ENCODE data around the gene TPRN.

TPRN gene

GRCh38 chr9:137234758-137235423 lies 34.4 kb upstream of the TPRN start:
- peaks cover 48 to 63% of the 10 kb centered on the region in 2 donors for H3K4me1 ChIP-seq (ENCODE audit: control insufficient read depth in 1 of 2, insufficient read depth in 2 of 2, low read length in 2 of 2)
- H3K9me3 ChIP-seq (ENCODE audit: control insufficient read depth in 1 of 2, low read length in 2 of 2), result no peaks in the 10 kb centered on the region
- no peak overlapping the region for H3K27ac ChIP-seq (ENCODE audit: low read depth, low read length)
- no peak overlapping the region for H3K9ac ChIP-seq (ENCODE audit: low read depth in 1 of 2, low read length in 2 of 2)
- no peaks in the 10 kb centered on the region for H3K36me3 ChIP-seq (ENCODE audit: control insufficient read depth in 1 of 2, insufficient read depth in 2 of 2, low read length in 2 of 2)
- H3K27me3 ChIP-seq (ENCODE audit: control insufficient read depth in 1 of 2, insufficient read depth in 2 of 2, low read length in 2 of 2), result peaks cover 17 to 27% of the 10 kb centered on the region in 2 donors
- no peak overlapping the region for H3K4me3 ChIP-seq (ENCODE audit: low read depth in 1 of 2, low read length in 2 of 2)

DNA sequence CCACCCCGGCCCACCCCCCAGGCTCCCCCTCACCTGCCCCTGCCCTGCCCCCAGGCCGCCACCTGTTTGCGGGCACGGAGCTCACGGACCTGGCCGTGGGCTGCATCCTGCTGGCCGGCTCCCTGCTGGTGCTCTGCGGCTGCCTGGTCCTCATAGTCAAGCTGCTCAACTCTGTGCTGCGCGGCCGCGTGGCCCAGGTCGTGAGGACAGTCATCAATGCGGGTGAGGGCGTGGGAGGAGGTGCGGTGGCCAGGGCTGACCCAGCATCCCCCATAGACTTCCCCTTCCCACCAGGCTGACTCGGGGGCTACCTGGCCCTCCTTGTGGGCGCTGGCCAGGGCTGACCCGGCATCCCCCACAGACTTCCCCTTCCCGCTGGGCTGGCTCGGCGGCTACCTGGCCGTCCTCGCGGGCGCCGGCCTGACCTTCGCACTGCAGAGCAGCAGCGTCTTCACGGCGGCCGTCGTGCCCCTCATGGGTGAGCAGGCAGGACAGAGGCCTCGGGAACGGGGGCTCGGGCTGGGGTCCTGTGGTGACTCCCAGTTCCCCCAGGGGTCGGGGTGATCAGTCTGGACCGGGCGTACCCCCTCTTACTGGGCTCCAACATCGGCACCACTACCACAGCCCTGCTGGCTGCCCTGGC lies 33.6 kb upstream of the TPRN start:
- no peaks in the 10 kb centered on the region for H3K9me3 ChIP-seq (ENCODE audit: control insufficient read depth in 1 of 2, low read length in 2 of 2)
- H3K4me1 ChIP-seq (ENCODE audit: control insufficient read depth in 1 of 2, insufficient read depth in 2 of 2, low read length in 2 of 2), result peaks cover 54 to 70% of the 10 kb centered on the region in 2 donors
- H3K9ac ChIP-seq (ENCODE audit: low read depth in 1 of 2, low read length in 2 of 2), result no peak overlapping the region
- H3K4me3 ChIP-seq (ENCODE audit: low read depth in 1 of 2, low read length in 2 of 2), result no peak overlapping the region
- H3K36me3 ChIP-seq (ENCODE audit: control insufficient read depth in 1 of 2, insufficient read depth in 2 of 2, low read length in 2 of 2), result no peaks in the 10 kb centered on the region
- H3K27ac ChIP-seq (ENCODE audit: low read depth, low read length), result no peak overlapping the region
- H3K27me3 ChIP-seq (ENCODE audit: control insufficient read depth in 1 of 2, insufficient read depth in 2 of 2, low read length in 2 of 2), result peaks cover 17 to 32% of the 10 kb centered on the region in 2 donors

DNA sequence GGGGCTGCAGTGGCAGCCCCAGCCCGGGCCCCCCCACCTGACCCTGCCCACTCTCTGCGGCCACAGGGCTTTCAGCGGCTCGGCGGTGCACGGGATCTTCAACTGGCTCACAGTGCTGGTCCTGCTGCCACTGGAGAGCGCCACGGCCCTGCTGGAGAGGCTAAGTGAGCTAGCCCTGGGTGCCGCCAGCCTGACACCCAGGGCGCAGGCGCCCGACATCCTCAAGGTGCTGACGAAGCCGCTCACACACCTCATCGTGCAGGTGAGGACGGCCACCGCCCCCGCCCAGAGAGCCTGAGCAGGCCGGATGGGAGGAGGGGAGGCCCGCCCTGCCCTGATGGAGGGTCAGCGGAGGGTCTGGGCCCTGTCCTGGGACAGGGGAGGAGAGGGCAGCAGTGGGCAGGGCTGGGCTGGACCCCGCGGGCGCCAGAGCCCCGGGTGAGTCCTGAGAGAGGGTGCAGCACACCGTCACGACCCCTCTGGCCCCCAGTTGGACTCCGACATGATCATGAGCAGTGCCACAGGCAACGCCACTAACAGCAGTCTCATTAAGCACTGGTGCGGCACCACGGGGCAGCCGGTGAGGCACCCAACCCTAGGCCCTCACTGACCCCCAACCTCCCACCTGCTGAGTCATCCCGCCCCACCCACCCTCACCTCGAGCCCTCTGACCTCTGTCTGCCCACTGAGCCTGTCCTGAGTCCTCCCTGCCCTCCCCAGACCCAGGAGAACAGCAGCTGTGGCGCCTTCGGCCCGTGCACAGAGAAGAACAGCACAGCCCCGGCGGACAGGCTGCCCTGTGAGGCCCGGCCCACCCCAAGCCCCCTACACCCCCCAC lies 32.8 kb upstream of the TPRN start:
- no peak overlapping the region for H3K4me3 ChIP-seq (ENCODE audit: low read depth in 1 of 2, low read length in 2 of 2)
- H3K9ac ChIP-seq (ENCODE audit: low read depth in 1 of 2, low read length in 2 of 2), result no peak overlapping the region
- H3K36me3 ChIP-seq (ENCODE audit: control insufficient read depth in 1 of 2, insufficient read depth in 2 of 2, low read length in 2 of 2), result no peaks in the 10 kb centered on the region
- H3K27me3 ChIP-seq (ENCODE audit: control insufficient read depth in 1 of 2, insufficient read depth in 2 of 2, low read length in 2 of 2), result peaks cover 21 to 38% of the 10 kb centered on the region in 2 donors
- no peaks in the 10 kb centered on the region for H3K9me3 ChIP-seq (ENCODE audit: control insufficient read depth in 1 of 2, low read length in 2 of 2)
- H3K4me1 ChIP-seq (ENCODE audit: control insufficient read depth in 1 of 2, insufficient read depth in 2 of 2, low read length in 2 of 2), result peaks cover 46 to 63% of the 10 kb centered on the region in 2 donors
- H3K27ac ChIP-seq (ENCODE audit: low read depth, low read length), result no peak overlapping the region

DNA sequence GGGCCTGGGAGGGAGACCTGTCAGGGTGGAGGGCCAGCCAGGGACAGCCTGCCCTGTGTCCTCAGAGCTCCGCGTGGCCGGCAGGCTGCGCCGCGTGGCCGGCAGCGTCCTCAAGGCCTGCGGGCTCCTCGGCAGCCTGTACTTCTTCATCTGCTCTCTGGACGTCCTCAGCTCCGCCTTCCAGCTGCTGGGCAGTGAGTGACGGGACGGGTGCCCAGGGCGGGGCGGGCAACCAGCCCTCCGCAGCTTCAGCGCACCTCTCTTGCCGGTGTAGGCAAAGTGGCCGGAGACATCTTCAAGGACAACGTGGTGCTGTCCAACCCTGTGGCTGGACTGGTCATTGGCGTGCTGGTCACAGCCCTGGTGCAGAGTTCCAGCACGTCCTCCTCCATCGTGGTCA lies 32.0 kb upstream of the TPRN start:
- Histone ChIP-seq H3K9me3 (ENCODE audit: control insufficient read depth in 1 of 2, low read length in 2 of 2) (no peaks in the 10 kb centered on the region), H3K4me3 (ENCODE audit: low read depth in 1 of 2, low read length in 2 of 2) (no peak overlapping the region), H3K9ac (ENCODE audit: low read depth in 1 of 2, low read length in 2 of 2) (no peak overlapping the region), H3K4me1 (ENCODE audit: control insufficient read depth in 1 of 2, insufficient read depth in 2 of 2, low read length in 2 of 2) (peaks cover 39 to 57% of the 10 kb centered on the region in 2 donors), H3K27ac (ENCODE audit: low read depth, low read length) (no peak overlapping the region), H3K36me3 (ENCODE audit: control insufficient read depth in 1 of 2, insufficient read depth in 2 of 2, low read length in 2 of 2) (no peaks in the 10 kb centered on the region), H3K27me3 (ENCODE audit: control insufficient read depth in 1 of 2, insufficient read depth in 2 of 2, low read length in 2 of 2) (peaks cover 21 to 39% of the 10 kb centered on the region in 2 donors)

DNA sequence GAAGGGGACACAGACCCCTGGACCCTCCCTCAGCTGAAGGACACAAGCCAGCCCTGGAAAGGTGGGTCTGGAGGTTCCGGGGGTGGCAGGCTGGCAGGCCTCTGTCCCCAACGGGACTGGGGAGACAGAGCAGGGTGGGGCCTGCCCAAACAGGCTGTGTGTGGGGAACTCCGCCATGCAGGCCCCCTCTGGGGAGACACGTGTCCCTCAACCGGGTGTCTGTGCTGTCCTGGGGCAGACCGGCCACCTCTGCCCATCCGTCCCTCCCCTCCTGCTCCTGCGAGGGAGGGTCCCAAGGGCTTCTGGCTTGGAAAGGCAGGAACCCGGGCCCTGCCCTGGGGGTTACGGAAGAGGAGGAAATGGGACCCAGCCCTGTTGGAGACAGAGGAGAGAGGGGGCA lies 31.6 kb upstream of the TPRN start:
- Histone ChIP-seq H3K27ac (ENCODE audit: low read depth, low read length) (no peak overlapping the region), H3K27me3 (ENCODE audit: control insufficient read depth in 1 of 2, insufficient read depth in 2 of 2, low read length in 2 of 2) (peaks cover 21 to 39% of the 10 kb centered on the region in 2 donors), H3K9ac (ENCODE audit: low read depth in 1 of 2, low read length in 2 of 2) (no peak overlapping the region)

GRCh38 chr9:137231372-137232039 lies 31.0 kb upstream of the TPRN start:
- H3K27me3 ChIP-seq (ENCODE audit: control insufficient read depth in 1 of 2, insufficient read depth in 2 of 2, low read length in 2 of 2), result peaks cover 21 to 39% of the 10 kb centered on the region in 2 donors
- H3K36me3 ChIP-seq (ENCODE audit: control insufficient read depth in 1 of 2, insufficient read depth in 2 of 2, low read length in 2 of 2), result no peaks in the 10 kb centered on the region
- no peak overlapping the region for H3K9ac ChIP-seq (ENCODE audit: low read depth in 1 of 2, low read length in 2 of 2)
- no peak overlapping the region for H3K27ac ChIP-seq (ENCODE audit: low read depth, low read length)
- no peaks in the 10 kb centered on the region for H3K9me3 ChIP-seq (ENCODE audit: control insufficient read depth in 1 of 2, low read length in 2 of 2)
- no peak overlapping the region for H3K4me3 ChIP-seq (ENCODE audit: low read depth in 1 of 2, low read length in 2 of 2)
- peaks cover 36 to 54% of the 10 kb centered on the region in 2 donors for H3K4me1 ChIP-seq (ENCODE audit: control insufficient read depth in 1 of 2, insufficient read depth in 2 of 2, low read length in 2 of 2)

More for the DNA sequence above, 31.6 kb upstream of the TPRN start:
- Histone ChIP-seq H3K4me3 (ENCODE audit: low read depth in 1 of 2, low read length in 2 of 2) (no peak overlapping the region), H3K36me3 (ENCODE audit: control insufficient read depth in 1 of 2, insufficient read depth in 2 of 2, low read length in 2 of 2) (no peaks in the 10 kb centered on the region), H3K4me1 (ENCODE audit: control insufficient read depth in 1 of 2, insufficient read depth in 2 of 2, low read length in 2 of 2) (peaks cover 39 to 57% of the 10 kb centered on the region in 2 donors), H3K9me3 (ENCODE audit: control insufficient read depth in 1 of 2, low read length in 2 of 2) (no peaks in the 10 kb centered on the region)

GRCh38 chr9:137230705-137231371 lies 30.3 kb upstream of the TPRN start, which contains the start of gene SLC34A3:
SLC34A3 (plus strand) TSS chr9:137230901; CDS start chr9:137231703, 802 bp downstream.
- Histone ChIP-seq H3K9ac (ENCODE audit: low read depth in 1 of 2, low read length in 2 of 2) (no peak within 1 kb of the TSS), H3K9me3 (ENCODE audit: control insufficient read depth in 1 of 2, low read length in 2 of 2) (no peaks in the 10 kb centered on the region), H3K27ac (ENCODE audit: low read depth, low read length) (peak within 1 kb of the TSS; percentile 3), H3K36me3 (ENCODE audit: control insufficient read depth in 1 of 2, insufficient read depth in 2 of 2, low read length in 2 of 2) (no peaks in the 10 kb centered on the region), H3K4me3 (ENCODE audit: low read depth in 1 of 2, low read length in 2 of 2) (no peak within 1 kb of the TSS), H3K4me1 (ENCODE audit: control insufficient read depth in 1 of 2, insufficient read depth in 2 of 2, low read length in 2 of 2) (peaks cover 31 to 48% of the 10 kb centered on the region in 2 donors), H3K27me3 (ENCODE audit: control insufficient read depth in 1 of 2, insufficient read depth in 2 of 2, low read length in 2 of 2) (peaks cover 21 to 39% of the 10 kb centered on the region in 2 donors)

GRCh38 chr9:137229903-137230704 lies 29.6 kb upstream of the TPRN start:
- Histone ChIP-seq H3K4me3 (ENCODE audit: low read depth in 1 of 2, low read length in 2 of 2) (no peak overlapping the region), H3K27ac (ENCODE audit: low read depth, low read length) (peak overlapping the region; percentile 3), H3K36me3 (ENCODE audit: control insufficient read depth in 1 of 2, insufficient read depth in 2 of 2, low read length in 2 of 2) (no peaks in the 10 kb centered on the region), H3K27me3 (ENCODE audit: control insufficient read depth in 1 of 2, insufficient read depth in 2 of 2, low read length in 2 of 2) (peaks cover 21 to 37% of the 10 kb centered on the region in 2 donors), H3K9me3 (ENCODE audit: control insufficient read depth in 1 of 2, low read length in 2 of 2) (no peaks in the 10 kb centered on the region), H3K9ac (ENCODE audit: low read depth in 1 of 2, low read length in 2 of 2) (no peak overlapping the region), H3K4me1 (ENCODE audit: control insufficient read depth in 1 of 2, insufficient read depth in 2 of 2, low read length in 2 of 2) (peaks cover 30 to 46% of the 10 kb centered on the region in 2 donors)

Measured in duodenal mucosa (tissue), 2 donors.